ENCODE results near the gene ADPRM. TPM values are rescaled to one million over a fixed set of nuclear protein-coding genes. Genes with fewer than 3 reads are reported as not detected.
A peak's percentile ranks its signal among the peaks of the same experiment; 100 is the strongest.
"Not testable (repeated sequence)": the region's sequence is repeated elsewhere in the genome, so short reads cannot be mapped to it uniquely, and the experiment has no call there.

The ADPRM gene
- total RNA-seq, 2 donors from 2014 or later, result 6.9 to 13.6 TPM

GRCh38 chr17:10674704-10675103 is 22.7 kb upstream of the ADPRM start:
- Histone ChIP-seq H3K27me3 (replicated peaks; ENCODE audit: insufficient read depth) (no peaks in the 10 kb centered on the region), H3K4me3 (no peak overlapping the region), H3K27ac (no peak overlapping the region), H3K4me1 (ENCODE audit: control insufficient read depth in 1 of 2, low read depth in 2 of 2) (no peaks in the 10 kb centered on the region), H3K36me3 (peaks cover 25% of the 10 kb centered on the region), H3K9me3 (no peaks in the 10 kb centered on the region)
- no peak for TF ChIP-seq CTCF (IDR thresholded peaks at IDR 0.05)
- ATAC-seq (ENCODE audit: insufficient number of reproducible peaks, low FRiP score, low read depth), result no peak
- no peak for DNase-seq (ENCODE audit: low spot score)

- H3K27ac ChIP-seq, result peak overlapping the region; percentile 37 to 74
- H3K27me3 ChIP-seq (replicated peaks; ENCODE audit: insufficient read depth), result no peaks in the 10 kb centered on the region
- no peaks in the 10 kb centered on the region for H3K9me3 ChIP-seq
- H3K36me3 ChIP-seq, result peaks cover 28% of the 10 kb centered on the region
- DNase-seq (ENCODE audit: low spot score) (no peak), ATAC-seq (ENCODE audit: insufficient number of reproducible peaks, low FRiP score, low read depth) (no peak)
- no peak for TF ChIP-seq CTCF (IDR thresholded peaks at IDR 0.05)
- H3K4me1 ChIP-seq (ENCODE audit: control insufficient read depth in 1 of 2, low read depth in 2 of 2), result peaks cover 19 to 22% of the 10 kb centered on the region in 2 donors
- peak overlapping the region; percentile 44 for H3K4me3 ChIP-seq
Observed at GRCh38 chr17:10681866-10682446, 15.4 kb upstream of the ADPRM start.

- ATAC-seq (ENCODE audit: insufficient number of reproducible peaks, low FRiP score, low read depth) (no peak), DNase-seq (ENCODE audit: low spot score) (no peak)
- Histone ChIP-seq H3K27me3 (replicated peaks; ENCODE audit: insufficient read depth) (no peaks in the 10 kb centered on the region), H3K36me3 (peaks cover 22% of the 10 kb centered on the region), H3K4me1 (ENCODE audit: control insufficient read depth in 1 of 2, low read depth in 2 of 2) (peaks cover 19 to 22% of the 10 kb centered on the region in 2 donors), H3K9me3 (no peaks in the 10 kb centered on the region), H3K4me3 (no peak overlapping the region), H3K27ac (peak overlapping the region in 1 of 2 donors; percentile 15)
- no peak for TF ChIP-seq CTCF (IDR thresholded peaks at IDR 0.05)
Observed at GRCh38 chr17:10683853-10684252, 13.5 kb upstream of the ADPRM start.

- no peak for TF ChIP-seq CTCF (IDR thresholded peaks at IDR 0.05)
- H3K27me3 ChIP-seq (replicated peaks; ENCODE audit: insufficient read depth), result no peaks in the 10 kb centered on the region
- H3K36me3 ChIP-seq, result peaks cover 22% of the 10 kb centered on the region
- no peaks in the 10 kb centered on the region for H3K9me3 ChIP-seq
- no peak for ATAC-seq (ENCODE audit: insufficient number of reproducible peaks, low FRiP score, low read depth)
- peaks cover 0 to under 1% of the 10 kb centered on the region in 2 donors for H3K4me1 ChIP-seq (ENCODE audit: control insufficient read depth in 1 of 2, low read depth in 2 of 2)
- no peak overlapping the region for H3K4me3 ChIP-seq
- DNase-seq (ENCODE audit: low spot score), result no peak
- H3K27ac ChIP-seq, result no peak overlapping the region
Observed at GRCh38 chr17:10687499-10687898, 9.9 kb upstream of the ADPRM start.

GRCh38 chr17:10695875-10696407 is 1.5 kb upstream of the ADPRM start:
- not testable (repeated sequence) for H3K27ac ChIP-seq; H3K9me3 ChIP-seq; H3K36me3 ChIP-seq; DNase-seq (ENCODE audit: low spot score); ATAC-seq (ENCODE audit: insufficient number of reproducible peaks, low FRiP score, low read depth); H3K27me3 ChIP-seq (replicated peaks; ENCODE audit: insufficient read depth)
- peaks cover 20 to 24% of the 10 kb centered on the region in 2 donors for H3K4me1 ChIP-seq (ENCODE audit: control insufficient read depth in 1 of 2, low read depth in 2 of 2)
- peak overlapping the region; percentile 80 for H3K4me3 ChIP-seq

Data from thoracic aorta (tissue), 2 donors.